KMS-11 (cell line): Measurements from ENCODE around the gene KCTD21.
"Not testable (repeated sequence)": the region's sequence is repeated elsewhere in the genome, so short reads cannot be mapped to it uniquely, and the experiment has no call there.

ENCODE experiments used
- H2AFZ ChIP-seq: fragments of 200-600 bp; sonication (generic); 2 replicates; pipeline ENCODE4 v1.6.1; 2016; ENCODE audit warnings: antibody characterized with exemption, mixed run types, low read depth
- H3K27ac ChIP-seq: fragments of 200-600 bp; sonication (generic); 2 replicates; pipeline ENCODE4 v1.6.1; 2016; ENCODE audit warnings: mild to moderate bottlenecking, mixed run types
- H3K27me3 ChIP-seq: fragments of 200-600 bp; sonication (generic); 2 replicates; pipeline ENCODE4 v1.6.1; 2017; ENCODE audit warnings: mild to moderate bottlenecking, low read depth, mixed run types, moderate library complexity; ENCODE audit not compliant: insufficient read depth
- H3K36me3 ChIP-seq: fragments of 200-600 bp; sonication (generic); 2 replicates; pipeline ENCODE4 v1.6.1; 2017; ENCODE audit warnings: mild to moderate bottlenecking, mixed run types; ENCODE audit not compliant: insufficient read depth
- H3K4me1 ChIP-seq: fragments of 200-600 bp; sonication (generic); 2 replicates; pipeline ENCODE4 v1.6.1; 2016; ENCODE audit warnings: mild to moderate bottlenecking, low read depth, mixed run types; ENCODE audit not compliant: poor library complexity, severe bottlenecking
- H3K4me2 ChIP-seq: fragments of 200-600 bp; sonication (generic); 2 replicates; pipeline ENCODE4 v1.7.0; 2016; ENCODE audit warnings: mild to moderate bottlenecking, mixed run types
- H3K4me3 ChIP-seq: fragments of 200-600 bp; sonication (generic); IDR thresholded peaks from 2 replicates; pipeline ENCODE4 v1.6.1; 2017; ENCODE audit warnings: low read depth, low read length, mixed read lengths; ENCODE audit not compliant: insufficient read depth
- H3K79me2 ChIP-seq: fragments of 200-600 bp; sonication (generic); 2 replicates; pipeline ENCODE4 v1.6.1; 2016; ENCODE audit warnings: low read depth, mixed run types; ENCODE audit not compliant: insufficient read depth
- H3K9ac ChIP-seq: fragments of 200-600 bp; sonication (generic); 2 replicates; pipeline ENCODE4 v1.6.1; 2016; ENCODE audit warnings: mild to moderate bottlenecking, mixed run types
- H4K20me1 ChIP-seq: fragments of 200-600 bp; sonication (generic); 2 replicates; pipeline ENCODE4 v1.6.1; 2016; ENCODE audit warnings: mild to moderate bottlenecking, mixed run types; ENCODE audit not compliant: insufficient read depth
- TF ChIP-seq, protein P1 (sequence below): fragments of 200-600 bp; sonication (generic); conservative IDR thresholded peaks from 2 replicates; pipeline ENCODE4 v1.6.1; 2017; ENCODE audit warnings: low read depth, mild to moderate bottlenecking, antibody characterized with exemption, low read length, moderate library complexity, mixed read lengths

Gene KCTD21

GRCh38 chr11:78179459-78180071 lies 8.9 kb downstream of the KCTD21 start:
- H3K9ac ChIP-seq: no peak overlapping the region
- H3K4me2 ChIP-seq: no peak overlapping the region
- no peaks in the 10 kb centered on the region for H3K27me3 ChIP-seq
- H3K4me3 ChIP-seq: no peak overlapping the region
- no peak overlapping the region for H3K27ac ChIP-seq
- no peaks in the 10 kb centered on the region for H3K79me2 ChIP-seq
- TF ChIP-seq, protein P1, sequence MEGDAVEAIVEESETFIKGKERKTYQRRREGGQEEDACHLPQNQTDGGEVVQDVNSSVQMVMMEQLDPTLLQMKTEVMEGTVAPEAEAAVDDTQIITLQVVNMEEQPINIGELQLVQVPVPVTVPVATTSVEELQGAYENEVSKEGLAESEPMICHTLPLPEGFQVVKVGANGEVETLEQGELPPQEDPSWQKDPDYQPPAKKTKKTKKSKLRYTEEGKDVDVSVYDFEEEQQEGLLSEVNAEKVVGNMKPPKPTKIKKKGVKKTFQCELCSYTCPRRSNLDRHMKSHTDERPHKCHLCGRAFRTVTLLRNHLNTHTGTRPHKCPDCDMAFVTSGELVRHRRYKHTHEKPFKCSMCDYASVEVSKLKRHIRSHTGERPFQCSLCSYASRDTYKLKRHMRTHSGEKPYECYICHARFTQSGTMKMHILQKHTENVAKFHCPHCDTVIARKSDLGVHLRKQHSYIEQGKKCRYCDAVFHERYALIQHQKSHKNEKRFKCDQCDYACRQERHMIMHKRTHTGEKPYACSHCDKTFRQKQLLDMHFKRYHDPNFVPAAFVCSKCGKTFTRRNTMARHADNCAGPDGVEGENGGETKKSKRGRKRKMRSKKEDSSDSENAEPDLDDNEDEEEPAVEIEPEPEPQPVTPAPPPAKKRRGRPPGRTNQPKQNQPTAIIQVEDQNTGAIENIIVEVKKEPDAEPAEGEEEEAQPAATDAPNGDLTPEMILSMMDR: no peak
- no peaks in the 10 kb centered on the region for H3K4me1 ChIP-seq
- no peaks in the 10 kb centered on the region for H3K36me3 ChIP-seq
- no peak overlapping the region for H2AFZ ChIP-seq
- H4K20me1 ChIP-seq: no peaks in the 10 kb centered on the region

- H3K27me3 ChIP-seq: no peaks in the 10 kb centered on the region
- no peak overlapping the region for H3K4me2 ChIP-seq
- no peak overlapping the region for H3K4me3 ChIP-seq
- H3K36me3 ChIP-seq: no peaks in the 10 kb centered on the region
- no peaks in the 10 kb centered on the region for H3K79me2 ChIP-seq
- H3K9ac ChIP-seq: no peak overlapping the region
- H2AFZ ChIP-seq: no peak overlapping the region
- no peak overlapping the region for H3K27ac ChIP-seq
- H4K20me1 ChIP-seq: no peaks in the 10 kb centered on the region
- TF ChIP-seq, protein P1: no peak
- H3K4me1 ChIP-seq: no peaks in the 10 kb centered on the region
Observed at GRCh38 chr11:78177216-78177615, 11.2 kb downstream of the KCTD21 start.

- no peaks in the 10 kb centered on the region for H3K79me2 ChIP-seq
Observed at GRCh38 chr11:78176605-78177141, 11.8 kb downstream of the KCTD21 start.

DNA sequence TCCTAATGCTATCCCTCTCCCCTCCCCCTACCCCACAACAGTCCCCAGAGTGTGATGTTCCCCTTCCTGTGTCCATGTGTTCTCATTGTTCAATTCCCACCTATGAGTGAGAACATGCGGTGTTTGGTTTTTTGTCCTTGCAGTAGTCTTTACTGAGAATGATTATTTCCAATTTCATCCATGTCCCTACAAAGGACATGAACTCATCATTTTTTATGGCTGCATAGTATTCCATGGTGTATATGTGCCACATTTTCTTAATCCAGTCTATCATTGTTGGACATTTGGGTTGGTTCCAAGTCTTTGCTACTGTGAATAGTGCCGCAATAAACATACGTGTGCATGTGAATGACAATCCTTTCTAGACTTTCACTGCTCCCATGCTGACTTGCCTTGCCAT lies 12.6 kb downstream of the KCTD21 start:
- H3K36me3 ChIP-seq, H3K27me3 ChIP-seq, H4K20me1 ChIP-seq, H3K4me2 ChIP-seq, H2AFZ ChIP-seq, H3K4me1 ChIP-seq, H3K4me3 ChIP-seq, H3K79me2 ChIP-seq, H3K9ac ChIP-seq, H3K27ac ChIP-seq: not testable (repeated sequence)

More at GRCh38 chr11:78176605-78177141, 11.8 kb downstream of the KCTD21 start:
- no peak overlapping the region for H3K9ac ChIP-seq
- no peak overlapping the region for H3K4me3 ChIP-seq
- H3K27me3 ChIP-seq: no peaks in the 10 kb centered on the region
- TF ChIP-seq, protein P1: no peak
- no peak overlapping the region for H2AFZ ChIP-seq
- H3K27ac ChIP-seq: no peak overlapping the region
- H4K20me1 ChIP-seq: no peaks in the 10 kb centered on the region
- H3K4me2 ChIP-seq: no peak overlapping the region
- no peaks in the 10 kb centered on the region for H3K36me3 ChIP-seq
- H3K4me1 ChIP-seq: no peaks in the 10 kb centered on the region

GRCh38 chr11:78171951-78172350 lies 16.5 kb downstream of the KCTD21 start:
- Histone ChIP-seq H3K27ac (no peak overlapping the region), H3K4me2 (no peak overlapping the region), H4K20me1 (no peaks in the 10 kb centered on the region), H2AFZ (no peak overlapping the region), H3K4me3 (no peak overlapping the region), H3K27me3 (no peaks in the 10 kb centered on the region), H3K4me1 (no peaks in the 10 kb centered on the region), H3K36me3 (no peaks in the 10 kb centered on the region), H3K9ac (no peak overlapping the region), H3K79me2 (no peaks in the 10 kb centered on the region)
- TF ChIP-seq, protein P1: no peak
